ENCODE measurements around the gene PSME3IP1.

Gene PSME3IP1

DNA sequence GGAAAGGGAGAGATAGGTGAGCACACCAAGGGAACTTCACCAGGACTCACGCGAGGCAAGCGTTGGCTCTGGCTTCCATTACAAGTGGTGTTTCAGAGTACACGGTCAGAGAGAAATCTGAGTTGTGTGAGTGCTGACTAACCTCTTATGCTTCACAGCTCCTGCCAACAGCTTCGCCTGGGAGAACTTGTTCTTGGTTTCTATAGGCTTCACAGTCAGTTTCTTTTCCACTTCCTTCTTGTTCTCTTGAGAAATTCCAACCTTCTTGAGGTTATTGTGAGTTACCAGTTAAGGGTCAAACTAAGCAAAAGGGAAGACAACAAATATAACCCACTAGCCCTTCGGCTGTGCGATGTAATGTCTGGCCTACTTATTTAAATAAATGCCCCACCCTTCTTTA lies 18.9 kb downstream of the PSME3IP1 start:
- no peak for DNase-seq (ENCODE audit: low read depth, low spot score)
- Histone ChIP-seq H3K27me3 (ENCODE audit: insufficient read depth, insufficient read length) (no peaks in the 10 kb centered on the region), H3K4me1 (ENCODE audit: insufficient read depth, insufficient read length) (no peaks in the 10 kb centered on the region), H3K4me3 (ENCODE audit: insufficient read length, low read depth) (no peak overlapping the region), H3K36me3 (ENCODE audit: insufficient read depth, insufficient read length, low read length) (peaks cover 80% of the 10 kb centered on the region), H3K9ac (ENCODE audit: insufficient read length, low read depth) (no peak overlapping the region), H3K9me3 (ENCODE audit: insufficient read depth, low read length) (no peaks in the 10 kb centered on the region)
- TF ChIP-seq ZNF274 (IDR thresholded peaks at IDR 0.05; ENCODE audit: low read depth, low read length) (no peak), YY1 (IDR thresholded peaks at IDR 0.05; ENCODE audit: insufficient read depth, insufficient read length) (no peak), SUZ12 (IDR thresholded peaks at IDR 0.05; ENCODE audit: extremely low read depth, insufficient read depth, insufficient read length) (no peak)

DNA sequence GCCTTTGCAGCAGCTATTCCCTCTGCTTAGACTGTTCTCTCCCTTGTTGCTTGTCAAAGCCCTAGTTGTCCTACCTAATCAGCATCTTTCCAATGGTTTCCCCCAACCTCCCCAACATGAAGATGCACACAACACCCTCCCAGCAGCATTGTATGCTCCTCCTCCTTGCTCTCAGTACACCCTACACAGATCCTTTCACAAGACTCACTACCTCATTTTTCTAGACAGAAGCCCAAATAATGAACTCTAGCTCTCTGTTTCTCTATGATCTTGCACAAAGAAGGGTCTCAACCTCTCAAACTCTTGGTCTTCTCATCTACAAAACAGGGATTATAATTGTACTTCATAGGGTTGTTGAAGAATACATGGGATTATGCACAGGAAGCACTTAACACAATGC lies 19.4 kb downstream of the PSME3IP1 start:
- no peak for DNase-seq (ENCODE audit: low read depth, low spot score)
- Histone ChIP-seq H3K9me3 (ENCODE audit: insufficient read depth, low read length) (no peaks in the 10 kb centered on the region), H3K4me3 (ENCODE audit: insufficient read length, low read depth) (no peak overlapping the region), H3K4me1 (ENCODE audit: insufficient read depth, insufficient read length) (no peaks in the 10 kb centered on the region), H3K36me3 (ENCODE audit: insufficient read depth, insufficient read length, low read length) (peaks cover 76% of the 10 kb centered on the region), H3K9ac (ENCODE audit: insufficient read length, low read depth) (no peak overlapping the region), H3K27me3 (ENCODE audit: insufficient read depth, insufficient read length) (no peaks in the 10 kb centered on the region)
- TF ChIP-seq ZNF274 (IDR thresholded peaks at IDR 0.05; ENCODE audit: low read depth, low read length), result no peak
- TF ChIP-seq YY1 (IDR thresholded peaks at IDR 0.05; ENCODE audit: insufficient read depth, insufficient read length), result no peak
- no peak for TF ChIP-seq SUZ12 (IDR thresholded peaks at IDR 0.05; ENCODE audit: extremely low read depth, insufficient read depth, insufficient read length)

DNA sequence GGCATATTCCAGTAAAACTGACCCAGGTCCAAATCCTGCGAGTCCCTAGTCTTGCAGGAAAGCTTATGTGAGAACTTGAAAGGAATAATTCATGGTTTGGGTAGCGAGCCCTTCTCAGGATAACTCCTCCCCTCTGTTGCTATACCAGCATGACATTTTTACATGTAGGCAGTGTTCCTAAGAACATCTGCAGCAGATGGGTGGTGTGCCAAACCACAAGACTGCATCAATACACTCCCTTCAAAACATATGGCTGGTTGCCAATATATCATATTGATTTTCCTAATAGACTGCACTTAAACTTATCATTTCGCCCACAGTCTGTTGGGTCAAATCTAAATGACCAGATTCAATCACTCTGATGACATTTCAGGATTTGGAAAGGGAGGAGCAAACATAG lies 19.9 kb downstream of the PSME3IP1 start:
- TF ChIP-seq ZNF274 (IDR thresholded peaks at IDR 0.05; ENCODE audit: low read depth, low read length), result no peak
- no peak for TF ChIP-seq SUZ12 (IDR thresholded peaks at IDR 0.05; ENCODE audit: extremely low read depth, insufficient read depth, insufficient read length)
- no peaks in the 10 kb centered on the region for H3K4me1 ChIP-seq (ENCODE audit: insufficient read depth, insufficient read length)
- H3K9ac ChIP-seq (ENCODE audit: insufficient read length, low read depth), result no peak overlapping the region
- DNase-seq (ENCODE audit: low read depth, low spot score), result no peak
- H3K27me3 ChIP-seq (ENCODE audit: insufficient read depth, insufficient read length), result no peaks in the 10 kb centered on the region
- H3K36me3 ChIP-seq (ENCODE audit: insufficient read depth, insufficient read length, low read length), result peaks cover 74% of the 10 kb centered on the region
- no peak overlapping the region for H3K4me3 ChIP-seq (ENCODE audit: insufficient read length, low read depth)
- no peaks in the 10 kb centered on the region for H3K9me3 ChIP-seq (ENCODE audit: insufficient read depth, low read length)

DNA sequence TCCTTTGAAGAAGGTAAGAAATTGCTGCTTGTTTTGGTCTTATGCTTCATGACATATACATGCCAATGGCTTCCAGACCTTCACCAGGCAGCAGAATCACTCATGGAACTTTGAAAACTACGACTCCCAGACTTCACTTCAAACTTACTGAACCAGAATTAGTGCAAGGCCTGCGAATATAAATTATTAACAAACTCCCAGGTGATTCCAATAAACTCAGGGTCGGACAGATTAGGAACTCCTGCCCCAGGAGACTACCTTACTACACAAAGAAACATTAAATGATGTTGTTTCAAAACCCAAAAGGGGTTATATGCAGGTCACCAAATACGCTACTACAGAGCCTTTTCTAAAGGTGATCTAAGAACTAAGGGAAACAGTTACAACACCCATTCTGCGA lies 20.4 kb downstream of the PSME3IP1 start:
- Histone ChIP-seq H3K4me3 (ENCODE audit: insufficient read length, low read depth) (no peak overlapping the region), H3K4me1 (ENCODE audit: insufficient read depth, insufficient read length) (no peaks in the 10 kb centered on the region), H3K27me3 (ENCODE audit: insufficient read depth, insufficient read length) (no peaks in the 10 kb centered on the region), H3K9ac (ENCODE audit: insufficient read length, low read depth) (no peak overlapping the region), H3K9me3 (ENCODE audit: insufficient read depth, low read length) (no peaks in the 10 kb centered on the region), H3K36me3 (ENCODE audit: insufficient read depth, insufficient read length, low read length) (peaks cover 74% of the 10 kb centered on the region)
- TF ChIP-seq ZNF274 (IDR thresholded peaks at IDR 0.05; ENCODE audit: low read depth, low read length), result no peak
- TF ChIP-seq YY1 (IDR thresholded peaks at IDR 0.05; ENCODE audit: insufficient read depth, insufficient read length), result no peak
- TF ChIP-seq SUZ12 (IDR thresholded peaks at IDR 0.05; ENCODE audit: extremely low read depth, insufficient read depth, insufficient read length), result no peak
- no peak for DNase-seq (ENCODE audit: low read depth, low spot score)

DNA sequence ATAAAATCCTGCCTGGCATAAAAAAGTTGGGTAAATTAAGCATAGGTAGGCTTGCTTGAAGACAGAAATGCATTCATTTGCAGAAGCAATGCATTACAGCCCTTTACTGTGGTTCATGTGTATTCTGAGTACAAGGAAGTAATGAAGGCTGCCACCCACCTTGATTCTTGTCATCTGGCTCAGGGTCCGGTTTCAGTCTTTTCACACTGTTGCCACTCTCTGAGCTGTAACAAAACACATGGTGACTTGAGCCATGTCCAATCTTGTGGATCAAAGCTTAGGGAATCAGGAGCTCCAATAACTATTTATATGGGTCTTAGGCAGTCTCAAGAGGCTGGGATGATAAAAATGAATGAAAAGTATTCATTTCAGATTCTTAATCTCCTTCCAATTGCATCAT lies 22.0 kb downstream of the PSME3IP1 start:
- Histone ChIP-seq H3K9me3 (ENCODE audit: insufficient read depth, low read length) (no peaks in the 10 kb centered on the region), H3K4me1 (ENCODE audit: insufficient read depth, insufficient read length) (no peaks in the 10 kb centered on the region), H3K36me3 (ENCODE audit: insufficient read depth, insufficient read length, low read length) (peaks cover 65% of the 10 kb centered on the region), H3K27me3 (ENCODE audit: insufficient read depth, insufficient read length) (no peaks in the 10 kb centered on the region), H3K4me3 (ENCODE audit: insufficient read length, low read depth) (no peak overlapping the region), H3K9ac (ENCODE audit: insufficient read length, low read depth) (no peak overlapping the region)
- TF ChIP-seq ZNF274 (IDR thresholded peaks at IDR 0.05; ENCODE audit: low read depth, low read length) (no peak), SUZ12 (IDR thresholded peaks at IDR 0.05; ENCODE audit: extremely low read depth, insufficient read depth, insufficient read length) (no peak), YY1 (IDR thresholded peaks at IDR 0.05; ENCODE audit: insufficient read depth, insufficient read length) (no peak)
- DNase-seq (ENCODE audit: low read depth, low spot score), result no peak

DNA sequence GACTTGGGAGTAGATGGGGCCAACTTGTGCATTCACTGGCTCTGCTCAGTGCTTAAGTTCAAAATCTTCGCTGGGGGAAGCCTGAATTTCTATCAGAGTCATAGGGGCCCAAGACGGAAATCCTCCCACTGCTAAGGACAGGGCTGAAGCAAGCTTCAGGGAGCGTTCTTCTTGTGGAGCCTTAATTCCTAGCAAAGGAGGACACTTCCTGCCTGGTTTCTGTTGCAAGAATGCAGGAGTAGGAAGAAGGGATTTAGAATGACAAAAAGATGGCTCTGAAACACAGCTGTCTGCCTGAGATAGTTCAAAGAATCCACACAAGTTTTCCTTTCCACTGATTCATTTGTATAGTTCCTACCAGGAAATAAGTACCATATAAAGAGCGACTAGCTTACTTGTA lies 26.4 kb downstream of the PSME3IP1 start:
- Histone ChIP-seq H3K9me3 (ENCODE audit: insufficient read depth, low read length) (no peaks in the 10 kb centered on the region), H3K4me1 (ENCODE audit: insufficient read depth, insufficient read length) (no peaks in the 10 kb centered on the region), H3K36me3 (ENCODE audit: insufficient read depth, insufficient read length, low read length) (peaks cover 69% of the 10 kb centered on the region), H3K4me3 (ENCODE audit: insufficient read length, low read depth) (no peak overlapping the region), H3K9ac (ENCODE audit: insufficient read length, low read depth) (no peak overlapping the region), H3K27me3 (ENCODE audit: insufficient read depth, insufficient read length) (no peaks in the 10 kb centered on the region)
- TF ChIP-seq SUZ12 (IDR thresholded peaks at IDR 0.05; ENCODE audit: extremely low read depth, insufficient read depth, insufficient read length) (no peak), YY1 (IDR thresholded peaks at IDR 0.05; ENCODE audit: insufficient read depth, insufficient read length) (no peak), ZNF274 (IDR thresholded peaks at IDR 0.05; ENCODE audit: low read depth, low read length) (no peak)
- DNase-seq (ENCODE audit: low read depth, low spot score), result peak; percentile 23

DNA sequence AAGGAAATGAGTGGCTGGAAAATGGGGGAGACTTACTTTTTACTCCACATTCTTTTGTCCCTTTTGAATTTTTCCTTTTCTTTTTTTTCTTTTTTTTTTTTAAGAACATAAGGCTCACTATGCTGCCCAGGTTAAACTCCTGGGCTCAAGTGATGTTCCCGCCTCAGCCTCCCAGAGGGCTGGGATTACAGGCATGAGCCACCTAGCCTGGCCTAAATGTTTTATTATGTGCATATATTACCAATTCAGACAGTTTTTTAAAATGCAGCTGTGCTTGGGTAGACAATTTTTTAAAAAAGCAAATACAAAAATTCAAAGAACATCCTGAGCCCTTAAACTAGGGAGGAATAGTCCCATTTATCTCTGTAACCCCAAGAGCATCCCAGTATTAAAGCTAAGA lies 28.3 kb downstream of the PSME3IP1 start:
- H3K4me3 ChIP-seq (ENCODE audit: insufficient read length, low read depth), result no peak overlapping the region
- TF ChIP-seq SUZ12 (IDR thresholded peaks at IDR 0.05; ENCODE audit: extremely low read depth, insufficient read depth, insufficient read length), result no peak
- no peaks in the 10 kb centered on the region for H3K4me1 ChIP-seq (ENCODE audit: insufficient read depth, insufficient read length)
- peaks cover 73% of the 10 kb centered on the region for H3K36me3 ChIP-seq (ENCODE audit: insufficient read depth, insufficient read length, low read length)
- H3K27me3 ChIP-seq (ENCODE audit: insufficient read depth, insufficient read length), result no peaks in the 10 kb centered on the region
- H3K9me3 ChIP-seq (ENCODE audit: insufficient read depth, low read length), result no peaks in the 10 kb centered on the region
- DNase-seq (ENCODE audit: low read depth, low spot score), result no peak
- H3K9ac ChIP-seq (ENCODE audit: insufficient read length, low read depth), result no peak overlapping the region

DNA sequence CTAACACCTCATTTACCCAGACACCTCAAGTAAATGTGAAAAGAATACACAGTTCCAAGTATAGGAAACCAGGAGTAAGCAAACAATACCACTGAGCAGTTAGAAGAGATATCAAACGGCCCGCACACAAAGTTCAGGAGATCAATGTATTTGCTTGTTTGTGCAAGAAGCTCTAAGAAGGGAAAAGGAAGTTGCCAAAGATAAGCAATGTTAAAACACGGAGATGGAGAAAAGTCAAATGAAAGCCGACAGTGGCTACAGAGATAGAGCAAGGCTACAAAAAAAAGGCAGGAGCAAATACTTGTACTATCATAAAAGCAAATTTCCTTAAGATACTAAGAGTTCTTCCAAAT lies 29.5 kb downstream of the PSME3IP1 start:
- H3K9ac ChIP-seq (ENCODE audit: insufficient read length, low read depth), result no peak overlapping the region
- DNase-seq (ENCODE audit: low read depth, low spot score), result no peak
- no peaks in the 10 kb centered on the region for H3K9me3 ChIP-seq (ENCODE audit: insufficient read depth, low read length)
- H3K27me3 ChIP-seq (ENCODE audit: insufficient read depth, insufficient read length), result no peaks in the 10 kb centered on the region
- peaks cover 4% of the 10 kb centered on the region for H3K4me1 ChIP-seq (ENCODE audit: insufficient read depth, insufficient read length)
- no peak overlapping the region for H3K4me3 ChIP-seq (ENCODE audit: insufficient read length, low read depth)
- TF ChIP-seq ZNF274 (IDR thresholded peaks at IDR 0.05; ENCODE audit: low read depth, low read length) (no peak), YY1 (IDR thresholded peaks at IDR 0.05; ENCODE audit: insufficient read depth, insufficient read length) (no peak), SUZ12 (IDR thresholded peaks at IDR 0.05; ENCODE audit: extremely low read depth, insufficient read depth, insufficient read length) (no peak)
- H3K36me3 ChIP-seq (ENCODE audit: insufficient read depth, insufficient read length, low read length), result peaks cover 77% of the 10 kb centered on the region

All from NT2/D1 (cell line).